ENCODE measurements around the gene GRAP. TPM values are rescaled to one million over a fixed set of nuclear protein-coding genes. Genes with fewer than 3 reads are reported as not detected.

Gene GRAP
- total and polyA plus RNA-seq, 7 donors: 0.71 to 2.2 (median 1.7) TPM

DNA sequence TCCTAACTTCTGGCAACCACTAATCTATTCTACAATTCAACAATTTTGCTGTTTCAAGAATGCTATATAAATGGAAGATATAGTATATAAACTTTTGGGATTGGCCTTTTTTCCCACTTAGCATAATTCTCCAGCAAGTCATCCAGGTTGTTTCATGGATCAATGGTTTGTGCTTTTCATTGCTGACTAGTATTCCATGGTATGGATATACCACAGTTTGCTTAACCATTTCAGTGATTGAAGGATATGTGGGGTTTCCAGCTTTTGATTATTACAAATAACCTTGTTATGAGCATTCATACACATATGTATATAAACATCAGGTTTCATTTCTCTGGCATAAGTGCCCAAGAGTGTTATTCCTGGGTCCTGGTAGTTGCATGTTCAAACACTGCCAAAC lies 40.1 kb downstream of the GRAP start:
- Histone ChIP-seq H3K36me3 (ENCODE audit: insufficient read depth in 1 of 2, low read depth in 1 of 2) (no peaks in the 10 kb centered on the region), H3K9me3 (no peaks in the 10 kb centered on the region), H3K27ac (no peak overlapping the region), H3K27me3 (ENCODE audit: insufficient read depth in 3 of 3, low read length in 2 of 3) (peaks cover 0 to 6% (median 3%) of the 10 kb centered on the region in 3 donors), H3K4me3 (no peak overlapping the region), H3K4me1 (no peaks in the 10 kb centered on the region)
- TF ChIP-seq, protein P1, sequence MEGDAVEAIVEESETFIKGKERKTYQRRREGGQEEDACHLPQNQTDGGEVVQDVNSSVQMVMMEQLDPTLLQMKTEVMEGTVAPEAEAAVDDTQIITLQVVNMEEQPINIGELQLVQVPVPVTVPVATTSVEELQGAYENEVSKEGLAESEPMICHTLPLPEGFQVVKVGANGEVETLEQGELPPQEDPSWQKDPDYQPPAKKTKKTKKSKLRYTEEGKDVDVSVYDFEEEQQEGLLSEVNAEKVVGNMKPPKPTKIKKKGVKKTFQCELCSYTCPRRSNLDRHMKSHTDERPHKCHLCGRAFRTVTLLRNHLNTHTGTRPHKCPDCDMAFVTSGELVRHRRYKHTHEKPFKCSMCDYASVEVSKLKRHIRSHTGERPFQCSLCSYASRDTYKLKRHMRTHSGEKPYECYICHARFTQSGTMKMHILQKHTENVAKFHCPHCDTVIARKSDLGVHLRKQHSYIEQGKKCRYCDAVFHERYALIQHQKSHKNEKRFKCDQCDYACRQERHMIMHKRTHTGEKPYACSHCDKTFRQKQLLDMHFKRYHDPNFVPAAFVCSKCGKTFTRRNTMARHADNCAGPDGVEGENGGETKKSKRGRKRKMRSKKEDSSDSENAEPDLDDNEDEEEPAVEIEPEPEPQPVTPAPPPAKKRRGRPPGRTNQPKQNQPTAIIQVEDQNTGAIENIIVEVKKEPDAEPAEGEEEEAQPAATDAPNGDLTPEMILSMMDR (IDR thresholded peaks at IDR 0.05): no peak
- ATAC-seq (no peak), DNase-seq (no peak)
- intact Hi-C loops (cut with DNase I): no loop called here

DNA sequence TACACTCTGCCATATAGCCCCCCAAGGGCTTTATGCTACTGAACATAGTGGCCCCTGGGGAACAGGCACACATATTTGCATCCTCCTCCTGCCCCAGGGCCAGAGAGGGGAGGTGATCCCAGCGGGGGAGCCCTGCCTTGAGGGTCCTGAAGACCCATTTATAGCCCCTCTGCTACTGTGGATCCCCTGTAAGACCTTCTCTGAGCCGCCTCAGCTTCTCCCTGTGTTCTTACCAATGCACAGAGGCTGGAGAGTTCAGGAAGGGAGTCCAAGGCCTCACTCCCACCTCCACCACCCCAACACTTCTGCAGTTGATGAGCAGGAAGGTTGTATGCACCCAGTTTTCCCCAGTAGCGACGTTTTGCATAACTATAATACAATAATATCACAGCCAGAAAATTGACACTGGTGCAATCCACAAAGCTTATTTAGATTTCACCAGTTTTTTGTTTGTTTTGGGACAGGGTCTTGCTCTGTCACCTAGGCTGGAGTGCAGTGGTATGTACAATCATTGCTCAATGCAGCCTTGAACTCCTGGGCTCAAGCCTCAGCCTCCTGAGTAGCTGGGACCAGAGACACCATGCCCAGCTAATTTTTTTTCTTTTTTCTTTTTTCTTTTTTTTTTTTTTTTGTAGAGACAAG lies 40.8 kb downstream of the GRAP start:
- DNase-seq (no peak), ATAC-seq (no peak)
- intact Hi-C loops (cut with DNase I): loop anchor here in 1 of 2 donors (2.0 kb wide), 1 partner anchor 25 kb away; no protein-coding TSS in a partner anchor
- Histone ChIP-seq H3K27ac (no peak overlapping the region), H3K27me3 (ENCODE audit: insufficient read depth in 3 of 3, low read length in 2 of 3) (peaks cover 0 to 6% (median 3%) of the 10 kb centered on the region in 3 donors), H3K4me1 (no peaks in the 10 kb centered on the region), H3K9me3 (no peaks in the 10 kb centered on the region), H3K4me3 (no peak overlapping the region), H3K36me3 (ENCODE audit: insufficient read depth in 1 of 2, low read depth in 1 of 2) (no peaks in the 10 kb centered on the region)
- TF ChIP-seq, protein P1 (IDR thresholded peaks at IDR 0.05): no peak
- WGBS, 3 donors: 91 to 95% (median 94%) methylated on average over 4 of the region's 4 CpGs

DNA sequence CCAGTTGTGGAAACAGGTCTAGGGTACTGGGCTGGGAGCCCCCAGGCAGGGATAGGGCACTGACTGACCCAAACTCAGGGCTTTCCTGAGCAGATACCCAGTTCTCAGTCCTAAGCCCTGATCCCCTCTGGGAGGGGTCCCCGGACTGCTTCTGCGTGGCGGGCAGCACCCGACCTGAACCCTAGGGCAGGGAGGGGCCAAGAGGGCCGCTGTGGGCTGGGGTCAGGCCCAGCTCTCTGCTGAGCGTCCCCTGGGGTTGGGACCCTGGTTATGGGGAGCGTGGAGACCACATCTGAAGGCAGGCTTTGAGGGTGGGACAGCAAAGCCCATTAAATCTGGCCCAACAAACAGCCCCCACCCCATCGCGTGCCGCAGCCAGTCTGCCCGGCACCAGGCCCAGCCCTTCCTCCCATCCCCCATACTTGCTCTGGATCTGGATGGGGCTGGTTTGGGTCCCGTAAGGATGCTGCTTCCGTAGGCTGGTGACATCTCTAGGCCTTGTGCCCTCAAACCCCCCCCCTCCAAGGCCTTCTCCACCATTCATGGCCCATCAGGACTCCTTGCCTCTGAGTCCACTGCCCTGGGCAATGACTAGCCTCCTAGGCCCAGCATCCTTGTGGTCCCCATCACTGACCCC lies 41.5 kb downstream of the GRAP start:
- peak overlapping the region; percentile 73 for H3K4me3 ChIP-seq
- WGBS, 3 donors: 82 to 86% (median 84%) methylated on average over 9 to 13 of the region's 13 CpGs
- ATAC-seq (peak in 3 of 4 donors; percentile 8 to 13 (median 9)), DNase-seq (no peak)
- H3K27me3 ChIP-seq (ENCODE audit: insufficient read depth in 3 of 3, low read length in 2 of 3): peaks cover 0 to 6% (median 3%) of the 10 kb centered on the region in 3 donors
- H3K4me1 ChIP-seq: no peaks in the 10 kb centered on the region
- TF ChIP-seq, protein P1 (IDR thresholded peaks at IDR 0.05): no peak
- no peaks in the 10 kb centered on the region for H3K36me3 ChIP-seq (ENCODE audit: insufficient read depth in 1 of 2, low read depth in 1 of 2)
- H3K27ac ChIP-seq: peak overlapping the region; percentile 53
- H3K9me3 ChIP-seq: no peaks in the 10 kb centered on the region
- intact Hi-C loops (cut with DNase I): loop anchor here in 1 of 2 donors (2.0 kb wide), 1 partner anchor 24 kb away; no protein-coding TSS in a partner anchor

DNA sequence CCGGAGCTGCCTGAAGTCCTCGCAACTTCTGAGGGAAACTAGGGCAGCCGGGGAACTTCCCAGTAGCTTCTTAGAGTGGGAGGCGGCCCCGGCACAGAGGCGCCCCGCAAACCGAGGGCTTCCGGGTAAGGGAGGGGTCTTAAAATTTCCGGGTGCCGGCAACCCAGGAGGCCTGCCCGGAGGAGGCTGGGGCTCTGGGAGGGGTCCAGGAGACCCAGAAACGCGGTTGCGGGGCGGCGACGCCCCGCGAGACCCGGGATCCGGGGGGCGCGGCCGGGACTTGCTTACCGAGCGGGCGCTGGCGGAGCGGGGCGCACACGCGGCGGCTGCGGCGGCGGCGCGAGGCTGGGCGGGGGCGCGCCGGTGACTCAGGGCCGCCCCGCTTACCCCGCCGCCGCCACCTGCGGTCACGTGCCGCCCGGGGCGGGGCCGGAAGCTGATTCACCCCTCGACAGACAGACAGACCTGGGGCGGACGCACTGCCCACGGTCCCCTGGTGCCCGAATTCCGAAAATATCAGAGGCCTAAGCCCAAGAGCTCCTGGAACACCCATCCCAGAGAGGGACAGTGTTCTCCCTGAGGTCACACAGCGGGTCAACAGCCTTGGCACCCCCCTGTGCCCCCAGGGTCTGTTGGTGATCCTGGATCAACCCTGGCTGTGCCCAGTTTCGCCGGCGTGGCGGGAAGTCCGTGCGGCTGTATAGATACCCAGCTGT lies 42.2 kb downstream of the GRAP start, which contains the start of gene FAM83G:
FAM83G (minus strand) TSS at position 344 of the 716 bp plus-strand sequence. CDS start 723 bp downstream, outside the sequence.
- intact Hi-C loops (cut with DNase I): loop anchor here in 1 of 2 donors (2.0 kb wide), 1 partner anchor 24 kb away; no protein-coding TSS in a partner anchor
- TF ChIP-seq, protein P1 (IDR thresholded peaks at IDR 0.05): no peak
- WGBS, 3 donors: 4 to 9% (median 5%) methylated on average over 44 to 67 of the region's 67 CpGs
- peak within 1 kb of the TSS; percentile 73 for H3K4me3 ChIP-seq
- no peaks in the 10 kb centered on the region for H3K9me3 ChIP-seq
- H3K4me1 ChIP-seq: no peaks in the 10 kb centered on the region
- peaks cover 0 to 6% (median 3%) of the 10 kb centered on the region in 3 donors for H3K27me3 ChIP-seq (ENCODE audit: insufficient read depth in 3 of 3, low read length in 2 of 3)
- ATAC-seq (peak; percentile 86 to 97 (median 94)), DNase-seq (peak; percentile 86)
- peak within 1 kb of the TSS; percentile 53 for H3K27ac ChIP-seq
- no peaks in the 10 kb centered on the region for H3K36me3 ChIP-seq (ENCODE audit: insufficient read depth in 1 of 2, low read depth in 1 of 2)
